Keratinocyte (primary cell): ENCODE data around the gene HUS1B.

ENCODE experiments used
- EZH2 ChIP-seq: IDR thresholded peaks from one replicate; pipeline ENCODE4 v1.6.1; 2012; ENCODE audit warnings: inconsistent platforms, mild to moderate bottlenecking, low read length, moderate library complexity
- TF ChIP-seq, protein P1 (sequence below), 3 experiments: IDR thresholded peaks in 1 of 3; conservative IDR thresholded peaks in 1 of 3; optimal IDR thresholded peaks in 1 of 3; 2 replicates in 2 of 3; 3 replicates in 1 of 3; pipeline versions ENCODE3 to v1.5.1; 2011; ENCODE audit warnings: low read length in 3 of 3, mild to moderate bottlenecking in 3 of 3, moderate library complexity in 2 of 3, control low read depth in 1 of 3, inconsistent platforms in 1 of 3; ENCODE audit not compliant: insufficient read depth in 2 of 3; ENCODE audit errors: extremely low read depth in 1 of 3

GRCh38 chr6:680666-681340 lies 23.9 kb upstream of the HUS1B start:
- TF ChIP-seq, protein P1, sequence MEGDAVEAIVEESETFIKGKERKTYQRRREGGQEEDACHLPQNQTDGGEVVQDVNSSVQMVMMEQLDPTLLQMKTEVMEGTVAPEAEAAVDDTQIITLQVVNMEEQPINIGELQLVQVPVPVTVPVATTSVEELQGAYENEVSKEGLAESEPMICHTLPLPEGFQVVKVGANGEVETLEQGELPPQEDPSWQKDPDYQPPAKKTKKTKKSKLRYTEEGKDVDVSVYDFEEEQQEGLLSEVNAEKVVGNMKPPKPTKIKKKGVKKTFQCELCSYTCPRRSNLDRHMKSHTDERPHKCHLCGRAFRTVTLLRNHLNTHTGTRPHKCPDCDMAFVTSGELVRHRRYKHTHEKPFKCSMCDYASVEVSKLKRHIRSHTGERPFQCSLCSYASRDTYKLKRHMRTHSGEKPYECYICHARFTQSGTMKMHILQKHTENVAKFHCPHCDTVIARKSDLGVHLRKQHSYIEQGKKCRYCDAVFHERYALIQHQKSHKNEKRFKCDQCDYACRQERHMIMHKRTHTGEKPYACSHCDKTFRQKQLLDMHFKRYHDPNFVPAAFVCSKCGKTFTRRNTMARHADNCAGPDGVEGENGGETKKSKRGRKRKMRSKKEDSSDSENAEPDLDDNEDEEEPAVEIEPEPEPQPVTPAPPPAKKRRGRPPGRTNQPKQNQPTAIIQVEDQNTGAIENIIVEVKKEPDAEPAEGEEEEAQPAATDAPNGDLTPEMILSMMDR (optimal IDR thresholded peaks at IDR 0.05 in 1 of 3, IDR thresholded peaks at IDR 0.05 in 1 of 3, conservative IDR thresholded peaks at IDR 0.05 in 1 of 3; ENCODE audit: extremely low read depth in 1 of 3, insufficient read depth in 2 of 3, low read length in 3 of 3): no peak
- no peak for TF ChIP-seq EZH2
